HG03025 (cell line): ENCODE measurements around the gene BICDL2.

Source experiments
- ATAC-seq: cut with Tn5 transposase; IDR thresholded peaks from one replicate; pipeline ENCODE4 v1.9.1; 2021; ENCODE audit warnings: mild to moderate bottlenecking, moderate library complexity; ENCODE audit not compliant: unreplicated experiment, low FRiP score

Gene BICDL2

DNA sequence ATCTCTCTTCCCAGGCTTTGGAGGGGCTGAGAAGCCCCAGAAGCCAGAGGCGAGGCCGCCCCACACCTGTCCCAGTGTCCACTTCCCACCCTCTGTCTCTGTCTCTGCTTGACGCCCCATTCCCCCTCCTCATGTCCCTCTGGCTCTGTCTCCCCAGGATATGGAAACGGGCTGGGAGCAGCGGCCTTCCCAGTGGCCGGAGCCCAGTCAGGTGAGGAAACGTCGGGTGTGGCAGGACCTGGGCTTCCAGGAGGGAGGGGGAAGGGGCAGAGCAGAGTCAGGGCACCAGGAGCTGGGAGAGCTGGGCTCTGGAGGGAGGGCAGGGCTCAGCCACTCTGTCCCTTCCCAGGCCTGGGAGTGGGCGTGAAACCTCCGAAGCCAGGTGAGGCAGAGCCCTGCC lies 45.9 kb downstream of the BICDL2 start:
- ATAC-seq = no peak

- no peak for ATAC-seq
Measured at GRCh38 chr16:2988590-2989099, 48.1 kb downstream of the BICDL2 start.

DNA sequence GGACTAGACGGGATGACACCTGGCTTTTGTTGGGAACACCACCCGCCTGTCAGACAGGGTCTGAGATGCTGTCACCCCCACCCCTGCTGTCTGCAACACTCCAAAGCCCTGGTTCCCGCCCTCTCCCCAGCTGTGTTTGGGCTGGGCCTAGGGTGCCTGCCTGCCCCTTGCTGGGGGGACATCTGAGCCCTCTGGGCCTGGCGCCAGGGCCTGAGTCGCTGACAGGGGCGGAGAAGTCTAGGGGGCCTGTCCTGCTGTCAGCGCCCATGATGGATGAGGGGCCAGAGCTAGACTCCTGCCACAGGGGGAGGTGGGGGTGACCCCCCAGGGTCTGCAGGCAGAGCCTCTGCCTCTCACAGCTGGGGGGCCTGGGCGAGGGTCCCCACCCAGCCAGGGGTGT lies 48.9 kb downstream of the BICDL2 start:
- ATAC-seq = no peak

DNA sequence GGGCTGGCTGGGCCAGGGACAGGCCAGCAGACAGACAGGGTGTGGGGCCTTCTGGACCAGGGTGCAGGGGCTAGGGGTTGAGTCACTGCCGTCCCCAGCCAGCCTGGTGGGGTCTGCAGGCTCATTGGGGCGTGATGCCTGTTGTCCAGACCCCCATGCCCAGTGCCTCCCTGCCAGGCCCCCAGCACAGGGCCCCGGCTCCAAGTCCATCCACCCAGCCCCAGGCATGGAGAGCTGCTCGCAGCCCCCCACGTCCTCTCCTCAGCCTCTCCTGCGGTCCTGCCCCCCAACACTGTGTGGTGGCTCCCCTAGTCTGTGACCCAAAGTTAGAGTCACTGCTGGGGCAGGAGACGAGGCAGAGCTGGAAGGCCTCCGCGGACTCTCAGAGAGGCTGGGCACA lies 49.5 kb downstream of the BICDL2 start:
- ATAC-seq = no peak

DNA sequence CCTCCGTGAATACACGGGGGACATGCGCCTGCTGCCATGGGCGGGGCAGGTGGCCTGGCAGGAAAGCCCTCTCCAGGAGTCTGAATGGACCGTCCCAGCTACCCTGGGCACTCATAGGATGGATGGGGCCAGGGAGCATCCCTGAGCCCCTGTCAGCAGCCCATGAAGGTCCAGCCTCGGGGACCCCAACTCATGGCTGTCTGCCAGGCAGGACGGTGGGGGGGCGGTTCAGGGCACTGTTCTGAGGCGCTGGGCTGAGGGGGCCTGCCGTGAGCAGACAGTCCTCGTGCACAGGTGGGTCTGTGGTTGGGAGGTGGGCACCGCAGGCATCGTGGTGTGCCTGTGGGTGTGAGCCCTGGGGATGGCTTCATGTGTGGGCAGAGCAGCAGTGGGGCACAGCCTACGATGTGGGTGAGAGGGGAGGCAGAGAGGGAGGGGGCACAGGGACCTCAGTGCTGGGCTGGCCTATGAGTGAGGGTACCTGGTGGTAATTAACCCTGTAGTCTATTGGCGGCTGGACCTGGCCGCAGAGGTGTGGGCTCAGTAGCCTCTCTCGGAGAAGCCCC lies 50.0 kb downstream of the BICDL2 start:
- no peak for ATAC-seq

DNA sequence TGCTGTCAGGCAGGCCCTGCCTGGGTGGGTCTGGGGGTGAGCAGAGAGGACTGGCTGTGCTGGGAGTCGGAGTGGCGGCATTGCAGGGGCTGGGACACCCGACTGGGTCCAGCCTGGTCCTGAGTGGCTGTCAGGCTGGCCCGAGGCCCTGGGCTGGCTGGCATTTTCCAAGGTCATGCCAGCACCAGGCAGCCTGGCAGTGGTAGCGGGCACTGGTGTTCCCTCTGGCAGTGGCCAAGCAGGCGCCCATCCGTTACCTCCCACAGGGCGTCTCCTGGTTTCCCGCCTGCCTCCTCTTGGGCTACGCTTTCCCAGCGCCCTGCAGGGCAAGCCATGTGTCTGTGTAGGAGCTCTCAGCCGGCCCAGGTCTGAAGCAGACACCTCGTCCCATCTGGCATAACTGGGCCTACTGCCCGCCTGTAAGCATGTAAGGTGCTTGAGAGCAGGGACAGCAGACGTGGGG lies 50.8 kb downstream of the BICDL2 start:
- ATAC-seq = no peak

DNA sequence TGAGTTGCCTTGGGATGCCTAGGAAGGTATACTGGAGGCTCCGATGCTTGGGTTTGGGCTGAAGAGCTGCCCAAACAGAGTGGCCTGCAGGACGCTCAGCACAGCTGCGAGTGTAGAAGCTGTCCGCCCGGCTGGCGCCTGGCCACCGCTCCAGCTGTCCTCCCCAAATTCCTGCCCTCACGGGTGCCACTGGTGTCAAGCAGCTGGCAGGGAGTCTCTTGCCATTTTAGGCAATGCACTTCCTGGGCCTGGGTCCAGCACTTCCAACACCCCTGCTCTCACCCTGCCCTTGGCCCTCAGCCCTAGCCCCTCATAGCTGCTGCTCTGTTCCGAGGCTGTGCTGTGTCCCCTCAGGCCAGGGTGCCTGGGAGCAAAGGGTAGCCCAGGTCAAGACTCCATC lies 51.3 kb downstream of the BICDL2 start:
- ATAC-seq = no peak

DNA sequence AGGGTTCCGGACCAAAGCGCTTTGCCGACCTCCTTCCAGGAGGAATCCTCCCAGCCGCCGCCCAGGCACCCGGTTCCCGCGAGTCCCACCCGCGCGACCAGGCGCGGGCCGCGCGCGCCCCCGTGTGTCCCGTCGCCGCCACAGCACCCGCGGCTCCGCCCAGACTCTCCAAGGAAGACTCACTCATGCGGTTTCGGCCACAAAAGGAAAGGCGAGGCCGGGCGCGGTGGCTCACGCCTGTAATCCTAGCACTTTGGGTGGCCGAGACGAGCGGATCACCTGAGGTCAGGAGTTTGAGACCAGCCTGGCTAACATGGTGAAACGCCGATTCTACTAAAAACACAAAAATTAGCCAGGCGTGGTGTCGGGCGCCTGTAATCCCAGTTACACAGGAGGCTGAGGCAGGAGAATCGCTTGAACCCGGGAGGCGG lies 53.0 kb downstream of the BICDL2 start:
- no peak for ATAC-seq

- ATAC-seq = no peak
Measured at GRCh38 chr16:2982402-2982801, 54.3 kb downstream of the BICDL2 start.

DNA sequence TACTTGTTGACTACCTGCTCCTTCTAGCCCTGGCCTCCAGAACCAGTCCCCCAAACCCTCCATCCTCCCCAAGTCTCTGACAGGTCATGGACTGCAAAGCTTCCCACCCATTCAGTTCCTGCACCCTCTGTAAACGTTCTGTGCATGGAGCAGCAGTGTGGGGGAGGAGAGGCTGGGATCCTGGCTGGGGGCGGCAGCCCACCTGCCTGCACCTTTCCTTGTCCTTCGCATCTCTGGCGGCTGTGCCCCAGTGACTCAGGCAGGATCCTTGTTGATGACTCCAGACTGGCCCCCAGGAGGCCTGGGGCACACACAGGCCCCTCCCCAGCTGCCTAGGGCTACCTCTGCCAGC lies 54.9 kb downstream of the BICDL2 start:
- no peak for ATAC-seq

DNA sequence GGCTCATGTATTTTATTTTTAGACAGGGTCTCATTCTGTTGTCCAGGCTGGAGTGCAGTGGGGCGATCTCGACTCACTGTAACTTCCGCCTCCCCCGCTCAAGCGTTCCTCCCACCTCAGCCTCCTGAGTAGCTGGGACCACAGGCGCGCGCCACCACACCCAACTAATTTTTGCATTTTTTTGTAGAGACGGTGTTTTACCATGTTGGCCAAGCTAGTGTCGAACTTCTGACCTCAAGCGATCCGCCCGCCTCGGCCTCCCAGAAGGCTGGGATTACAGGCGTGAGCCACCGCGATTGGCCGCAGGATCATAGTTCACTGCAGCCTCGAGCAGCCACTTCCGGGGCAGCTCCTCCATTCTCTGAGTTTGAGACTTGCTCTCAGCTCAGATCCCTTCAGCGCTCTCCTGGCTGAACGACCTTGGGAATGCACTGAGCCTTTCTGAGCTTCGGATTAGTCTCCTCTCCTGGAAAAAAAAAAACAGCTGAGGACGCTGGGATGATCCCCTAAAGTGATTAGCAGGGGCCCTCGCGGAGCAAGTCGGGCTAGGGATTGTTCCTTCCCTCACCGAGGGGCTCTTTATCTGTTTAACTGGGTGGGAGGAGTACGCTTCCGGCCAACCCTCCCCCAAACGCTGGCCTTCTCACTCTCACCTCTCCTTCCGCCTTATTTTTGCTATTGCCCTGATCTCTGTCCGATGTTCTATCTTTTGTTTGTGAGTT lies 55.4 kb downstream of the BICDL2 start:
- no peak for ATAC-seq

GRCh38 chr16:2980227-2981176 lies 56.2 kb downstream of the BICDL2 start, which contains the start of gene PKMYT1:
PKMYT1 (minus strand) TSS chr16:2980446; CDS start chr16:2979657, 789 bp downstream.
- peak; percentile 67 for ATAC-seq

GRCh38 chr16:2979669-2980226 lies 57.0 kb downstream of the BICDL2 start:
- peak; percentile 12 for ATAC-seq
